ENCODE measurements around the gene ARHGAP18.

GRCh38 chr6:129634411-129635230, 75.4 kb downstream of the ARHGAP18 start:
- no peak for TF ChIP-seq CTCF (IDR thresholded peaks at IDR 0.05; ENCODE audit: insufficient read depth, low read depth, low read length)
- no peak for TF ChIP-seq EZH2 (IDR thresholded peaks at IDR 0.05; ENCODE audit: insufficient read depth, low read length)
